Neural cell (in vitro differentiated cells): Measurements from ENCODE around the gene TXNDC11. TPM values are rescaled to one million over a fixed set of nuclear protein-coding genes. Genes with fewer than 3 reads are reported as not detected.

ENCODE experiments used
- H2AFZ ChIP-seq: fragments of 200-600, 300-800 bp; sonication (generic), shearing (Covaris generic); 2 replicates; pipeline ENCODE4 v1.6.0; 2014; ENCODE audit warnings: low read depth, mild to moderate bottlenecking, antibody characterized with exemption, low read length, moderate library complexity
- H3F3A ChIP-seq: fragments of 200-600 bp; shearing (Covaris generic); 2 replicates; pipeline ENCODE4 v1.6.1; 2016; ENCODE audit warnings: mild to moderate bottlenecking, moderate library complexity, mixed read lengths, antibody characterized with exemption, low read length; ENCODE audit not compliant: insufficient read depth, poor library complexity, severe bottlenecking
- H3K27ac ChIP-seq: fragments of 200-600, 300-800 bp; sonication (generic), shearing (Covaris generic); 2 replicates; pipeline ENCODE4 v1.5.1; 2014; ENCODE audit warnings: mild to moderate bottlenecking, low read length, moderate library complexity
- H3K27me3 ChIP-seq: fragments of 300-800, 200-600 bp; sonication (generic), shearing (Covaris generic); 2 replicates; pipeline ENCODE4 v1.6.0; 2014; ENCODE audit warnings: mild to moderate bottlenecking, low read depth, low read length, moderate library complexity; ENCODE audit not compliant: insufficient read depth
- H3K36me3 ChIP-seq: fragments of 300-800, 200-600 bp; sonication (generic), shearing (Covaris generic); 2 replicates; pipeline ENCODE4 v1.5.1; 2014; ENCODE audit warnings: mild to moderate bottlenecking, antibody characterized with exemption, low read length, moderate library complexity; ENCODE audit not compliant: insufficient read depth
- H3K4me2 ChIP-seq: fragments of 300-800, 200-600 bp; sonication (generic), shearing (Covaris generic); 2 replicates; pipeline ENCODE4 v1.6.0; 2014; ENCODE audit warnings: mild to moderate bottlenecking, low read length
- H3K4me3 ChIP-seq: fragments of 300-800, 200-600 bp; sonication (generic), shearing (Covaris generic); 2 replicates; pipeline ENCODE4 v1.5.1; 2014; ENCODE audit warnings: mild to moderate bottlenecking, low read length, moderate library complexity
- H3K79me2 ChIP-seq: fragments of 200-600 bp; shearing (Covaris generic); replicated peaks from 2 replicates; pipeline ENCODE4 v1.6.0; 2014; ENCODE audit warnings: mild to moderate bottlenecking, low read length, moderate library complexity; ENCODE audit not compliant: insufficient read depth
- H3K9ac ChIP-seq: fragments of 300-800, 200-600 bp; sonication (generic), shearing (Covaris generic); 2 replicates; pipeline ENCODE4 v1.6.1; 2016; ENCODE audit warnings: mild to moderate bottlenecking, low read length, mixed read lengths
- H3K9me2 ChIP-seq: fragments of 200-600 bp; shearing (Covaris generic); 2 replicates; pipeline ENCODE4 v1.6.1; 2016; ENCODE audit warnings: mild to moderate bottlenecking, low read length, mixed read lengths; ENCODE audit not compliant: insufficient read depth
- H3K9me3 ChIP-seq: fragments of 200-600, 300-800 bp; sonication (generic), shearing (Covaris generic); 2 replicates; pipeline ENCODE4 v1.6.1; 2016; ENCODE audit warnings: mild to moderate bottlenecking, mixed run types, low read length, moderate library complexity, mixed read lengths
- H4K20me1 ChIP-seq: fragments of 200-600 bp; shearing (Covaris generic); 2 replicates; pipeline ENCODE4 v1.6.1; 2016; ENCODE audit warnings: mild to moderate bottlenecking, mixed run types; ENCODE audit not compliant: insufficient read depth
- EP300 ChIP-seq: fragments of 450-650 bp; conservative IDR thresholded peaks from 2 replicates; pipeline ENCODE4 v1.6.1; 2014; ENCODE audit warnings: antibody characterized with exemption, mild to moderate bottlenecking, moderate library complexity; ENCODE audit not compliant: poor library complexity, severe bottlenecking
- EZH2 ChIP-seq: fragments of 200-600, 300-800 bp; shearing (Covaris generic), sonication (generic); IDR thresholded peaks from 2 replicates; pipeline ENCODE4 v1.6.1; 2014; ENCODE audit warnings: antibody characterized with exemption, low read length, borderline replicate concordance, mild to moderate bottlenecking; ENCODE audit not compliant: insufficient read depth, poor library complexity, severe bottlenecking
- MXI1 ChIP-seq: fragments of 450-650 bp; conservative IDR thresholded peaks from 2 replicates; pipeline ENCODE4 v1.6.1; 2014; ENCODE audit warnings: antibody characterized with exemption, mild to moderate bottlenecking; ENCODE audit not compliant: poor library complexity, severe bottlenecking
- POLR2AphosphoS5 ChIP-seq: IDR thresholded peaks from 2 replicates; pipeline ENCODE4 v1.6.1; 2012
- RAD21 ChIP-seq: fragments of 450-650 bp; conservative IDR thresholded peaks from 2 replicates; pipeline ENCODE4 v1.6.1; 2014; ENCODE audit warnings: antibody characterized with exemption, mild to moderate bottlenecking, moderate library complexity
- REST ChIP-seq: IDR thresholded peaks from 2 replicates; pipeline ENCODE4 v1.6.1; 2012; ENCODE audit warnings: borderline replicate concordance
- SMC3 ChIP-seq: fragments of 450-650 bp; conservative IDR thresholded peaks from 2 replicates; pipeline ENCODE4 v1.6.1; 2014; ENCODE audit warnings: antibody characterized with exemption, mild to moderate bottlenecking, moderate library complexity; ENCODE audit not compliant: poor library complexity
- TAF1 ChIP-seq: IDR thresholded peaks from 2 replicates; pipeline ENCODE4 v1.6.1; 2012; ENCODE audit warnings: low read depth
- polyA plus RNA-seq: library from polyadenylated mRNA; depleted of rRNA; stranded (reverse); fragments of >200 nt; gene quantifications from 2 replicates; pipeline ENCODE4 v1.2.3, GENCODE V29; 2014
- TF ChIP-seq, protein P1 (sequence below): fragments of 450-650 bp; IDR thresholded peaks from 2 replicates; pipeline ENCODE4 v1.5.1; 2014; ENCODE audit warnings: antibody characterized with exemption, mild to moderate bottlenecking, moderate library complexity; ENCODE audit not compliant: poor library complexity, severe bottlenecking

TXNDC11 gene
- polyA plus RNA-seq, 1 donor from 2014 or later, result 10.9 TPM

DNA sequence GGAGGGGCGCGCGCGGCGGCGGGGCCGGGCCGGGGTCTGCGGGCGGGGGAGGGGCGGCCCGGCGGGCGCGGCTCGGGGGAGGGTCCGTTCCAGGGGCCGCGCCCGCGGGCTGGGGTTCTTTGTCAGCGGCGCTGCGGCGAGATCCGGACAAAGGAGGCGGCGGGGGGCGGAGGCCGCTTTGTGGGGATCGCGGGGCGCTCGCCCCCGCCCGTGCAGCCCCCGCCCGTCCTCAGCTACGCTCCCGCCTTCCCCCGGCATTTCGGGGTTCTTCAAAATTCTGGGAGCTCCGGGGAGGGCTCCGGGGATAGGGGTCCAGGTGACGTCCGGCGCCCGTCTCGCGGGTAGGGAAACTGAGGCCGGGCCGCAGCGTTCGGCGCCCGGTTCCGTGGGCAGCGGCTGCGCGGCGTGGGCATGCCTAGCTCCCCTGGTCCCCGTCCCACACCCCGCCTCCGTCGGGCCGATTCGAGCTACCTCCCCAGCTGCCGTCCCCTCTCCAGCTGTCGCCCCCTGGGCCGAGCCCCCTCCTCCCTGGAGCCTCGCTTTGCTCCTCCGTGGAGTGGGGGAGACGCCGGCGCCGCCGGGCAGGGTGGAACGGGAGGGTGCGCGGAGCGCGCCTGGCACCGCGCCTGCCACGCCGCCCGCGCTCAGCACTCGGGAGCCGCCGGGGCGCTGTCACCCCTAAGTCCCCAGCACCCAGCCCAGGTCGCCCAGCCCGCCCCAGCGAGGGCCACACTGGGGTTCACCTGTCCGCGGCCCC is 73.9 kb downstream of the TXNDC11 start:
- peak overlapping the region; percentile 94 for H3K9ac ChIP-seq
- peak overlapping the region; percentile 53 for H3K27ac ChIP-seq
- no peaks in the 10 kb centered on the region for H3K27me3 ChIP-seq
- H3K9me3 ChIP-seq, result no peaks in the 10 kb centered on the region
- TF ChIP-seq RAD21, result peak; percentile 20
- peak; percentile 68 for TF ChIP-seq MXI1
- TF ChIP-seq SMC3, result no peak
- peak overlapping the region; percentile 98 for H3K4me3 ChIP-seq
- peak overlapping the region; percentile 45 for H2AFZ ChIP-seq
- H3K36me3 ChIP-seq, result no peaks in the 10 kb centered on the region
- peaks cover 48% of the 10 kb centered on the region for H3K79me2 ChIP-seq
- H3K4me2 ChIP-seq, result peak overlapping the region; percentile 77
- no peaks in the 10 kb centered on the region for H3K9me2 ChIP-seq
- peaks cover 37% of the 10 kb centered on the region for H4K20me1 ChIP-seq
- no peaks in the 10 kb centered on the region for H3F3A ChIP-seq

DNA sequence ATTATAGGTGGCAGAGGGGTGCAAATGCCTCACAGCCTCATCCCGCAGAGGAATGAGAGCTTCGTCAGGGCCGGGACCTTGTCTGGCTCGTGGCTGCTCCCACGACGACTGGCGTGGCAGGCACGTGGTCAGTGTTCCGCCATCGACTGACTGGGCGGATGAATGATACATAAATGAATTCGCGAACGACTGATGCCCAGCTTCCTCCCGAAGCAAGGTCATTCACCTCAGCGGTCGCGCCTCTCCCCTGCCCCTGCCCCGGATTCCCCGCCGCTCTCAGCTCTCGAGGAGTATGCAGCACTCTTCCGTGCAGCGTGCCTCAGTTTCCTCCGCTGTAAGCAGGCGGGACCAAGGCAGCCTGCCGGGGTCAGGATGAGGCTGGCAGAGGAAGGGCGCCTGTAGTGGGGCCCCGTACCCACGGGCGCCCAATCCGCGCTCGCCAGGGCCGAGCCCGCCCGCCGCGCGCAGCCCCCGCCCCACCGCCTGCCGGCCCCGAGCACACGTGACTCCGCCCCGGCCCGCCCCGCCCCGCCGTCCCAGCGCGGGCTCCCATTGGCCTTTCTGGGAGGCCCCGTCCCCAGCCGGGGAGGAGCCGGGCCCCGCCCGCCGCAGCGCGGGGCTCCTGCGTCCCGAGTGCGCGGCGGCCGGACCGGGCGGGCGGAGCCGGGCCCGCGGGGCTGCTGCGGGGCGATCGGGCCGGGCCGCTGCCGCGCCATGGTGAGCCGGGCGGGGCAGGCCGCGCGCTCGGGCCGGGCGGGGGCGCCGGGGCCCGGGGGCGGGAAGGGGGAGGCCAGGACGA is 74.6 kb downstream of the TXNDC11 start, which contains the start of gene SNN:
SNN (plus strand) TSS at position 632 of the 799 bp plus-strand sequence. CDS start 7,605 bp downstream, outside the sequence.
- peak within 1 kb of the TSS; percentile 53 for H3K27ac ChIP-seq
- TF ChIP-seq REST (no peak), EP300 (no peak), POLR2AphosphoS5 (peak; percentile 52)

GRCh38 chr16:11667221-11667823 is 75.3 kb downstream of the TXNDC11 start:
- no peak overlapping the region for H3K27ac ChIP-seq

More for the DNA sequence above, 74.6 kb downstream of the TXNDC11 start, which contains the start of gene SNN:
- Histone ChIP-seq H3K79me2 (peaks cover 45% of the 10 kb centered on the region), H3K4me2 (peak within 1 kb of the TSS; percentile 77), H4K20me1 (peaks cover 31% of the 10 kb centered on the region), H2AFZ (peak within 1 kb of the TSS; percentile 45), H3K9ac (peak within 1 kb of the TSS; percentile 94), H3K9me3 (no peaks in the 10 kb centered on the region), H3K36me3 (no peaks in the 10 kb centered on the region), H3K4me3 (peak within 1 kb of the TSS; percentile 98), H3K27me3 (no peaks in the 10 kb centered on the region), H3F3A (no peaks in the 10 kb centered on the region), H3K9me2 (no peaks in the 10 kb centered on the region)

More at GRCh38 chr16:11667221-11667823, 75.3 kb downstream of the TXNDC11 start:
- Histone ChIP-seq H3K4me3 (peak overlapping the region; percentile 64), H2AFZ (no peak overlapping the region), H3F3A (no peaks in the 10 kb centered on the region), H3K9ac (no peak overlapping the region), H3K27me3 (no peaks in the 10 kb centered on the region), H3K79me2 (peaks cover 38% of the 10 kb centered on the region), H3K36me3 (no peaks in the 10 kb centered on the region), H3K4me2 (no peak overlapping the region), H3K9me3 (no peaks in the 10 kb centered on the region), H4K20me1 (peaks cover 24% of the 10 kb centered on the region), H3K9me2 (no peaks in the 10 kb centered on the region)
- TF ChIP-seq EZH2 (no peak), POLR2AphosphoS5 (no peak), RAD21 (no peak), SMC3 (no peak), MXI1 (no peak), TAF1 (no peak), EP300 (no peak), REST (no peak)
- TF ChIP-seq, protein P1, sequence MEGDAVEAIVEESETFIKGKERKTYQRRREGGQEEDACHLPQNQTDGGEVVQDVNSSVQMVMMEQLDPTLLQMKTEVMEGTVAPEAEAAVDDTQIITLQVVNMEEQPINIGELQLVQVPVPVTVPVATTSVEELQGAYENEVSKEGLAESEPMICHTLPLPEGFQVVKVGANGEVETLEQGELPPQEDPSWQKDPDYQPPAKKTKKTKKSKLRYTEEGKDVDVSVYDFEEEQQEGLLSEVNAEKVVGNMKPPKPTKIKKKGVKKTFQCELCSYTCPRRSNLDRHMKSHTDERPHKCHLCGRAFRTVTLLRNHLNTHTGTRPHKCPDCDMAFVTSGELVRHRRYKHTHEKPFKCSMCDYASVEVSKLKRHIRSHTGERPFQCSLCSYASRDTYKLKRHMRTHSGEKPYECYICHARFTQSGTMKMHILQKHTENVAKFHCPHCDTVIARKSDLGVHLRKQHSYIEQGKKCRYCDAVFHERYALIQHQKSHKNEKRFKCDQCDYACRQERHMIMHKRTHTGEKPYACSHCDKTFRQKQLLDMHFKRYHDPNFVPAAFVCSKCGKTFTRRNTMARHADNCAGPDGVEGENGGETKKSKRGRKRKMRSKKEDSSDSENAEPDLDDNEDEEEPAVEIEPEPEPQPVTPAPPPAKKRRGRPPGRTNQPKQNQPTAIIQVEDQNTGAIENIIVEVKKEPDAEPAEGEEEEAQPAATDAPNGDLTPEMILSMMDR, result no peak
